A549 (cell line): ENCODE measurements around the gene KYNU. TPM values are rescaled to one million over a fixed set of nuclear protein-coding genes. Genes with fewer than 3 reads are reported as not detected.

Experiments used
- CBX2 ChIP-seq: fragments of 200-600 bp; sonication (generic); IDR thresholded peaks from 2 replicates; pipeline ENCODE4 v1.6.1; 2016; ENCODE audit warnings: low read depth, mild to moderate bottlenecking, borderline replicate concordance
- CEBPB ChIP-seq, 2 experiments: fragments of >200 bp in 1 of 2; sonication (Bioruptor Twin) in 1 of 2; formaldehyde crosslinking in 1 of 2; IDR thresholded peaks; 2 replicates each; pipeline ENCODE4 v1.6.1; 2012 to 2016
- ESRRA ChIP-seq: fragments of 150-350 bp; IDR thresholded peaks from 2 replicates; pipeline ENCODE4 v1.6.1; 2014; ENCODE audit warnings: mild to moderate bottlenecking, low read length, borderline replicate concordance
- FOSB ChIP-seq: fragments of 250-450 bp; sonication (Bioruptor Pico); IDR thresholded peaks from 2 replicates; pipeline ENCODE4 v1.5.0; 2020; ENCODE audit warnings: mild to moderate bottlenecking, moderate library complexity
- FOSL2 ChIP-seq, 2 experiments: fragments of 450-650 bp in 1 of 2; fragments of >200 bp in 1 of 2; sonication (Bioruptor Twin) in 1 of 2; formaldehyde crosslinking; IDR thresholded peaks; 2 replicates each; pipeline versions ENCODE4 v1.5.0 to v1.6.1; 2016 to 2020; ENCODE audit warnings: mild to moderate bottlenecking in 1 of 2, moderate library complexity in 1 of 2
- HDAC2 ChIP-seq: fragments of 200-600 bp; sonication (generic); IDR thresholded peaks from 2 replicates; pipeline ENCODE4 v1.6.1; 2016
- HEYL ChIP-seq: fragments of 250-450 bp; sonication (Bioruptor Pico); IDR thresholded peaks from 2 replicates; pipeline ENCODE4 v1.8.0; 2021; ENCODE audit warnings: mild to moderate bottlenecking, moderate library complexity
- HOXA7 ChIP-seq: fragments of 250-450 bp; sonication (Bioruptor Pico); IDR thresholded peaks from 2 replicates; pipeline ENCODE4 v1.5.0; 2020; ENCODE audit warnings: mild to moderate bottlenecking, moderate library complexity
- HOXB13 ChIP-seq: fragments of 250-450 bp; sonication (Bioruptor Pico); IDR thresholded peaks from 2 replicates; pipeline ENCODE4 v1.5.0; 2020; ENCODE audit warnings: low read depth, mild to moderate bottlenecking, moderate library complexity
- JUN ChIP-seq, 2 experiments: fragments of >200 bp; sonication (Bioruptor Twin); formaldehyde crosslinking; IDR thresholded peaks; 2 replicates in 1 of 2; 3 replicates in 1 of 2; pipeline ENCODE4 v1.6.1; 2016 to 2017
- KDM1A ChIP-seq: fragments of 200-600 bp; sonication (generic); IDR thresholded peaks from 2 replicates; pipeline ENCODE4 v1.6.1; 2016; ENCODE audit warnings: low read depth, mild to moderate bottlenecking
- KDM5A ChIP-seq: fragments of 200-600 bp; sonication (generic); IDR thresholded peaks from 2 replicates; pipeline ENCODE4 v1.6.1; 2016; ENCODE audit warnings: antibody characterized with exemption, mild to moderate bottlenecking
- PHF8 ChIP-seq: fragments of 200-600 bp; sonication (generic); IDR thresholded peaks from 2 replicates; pipeline ENCODE4 v1.6.1; 2016; ENCODE audit warnings: low read depth, mild to moderate bottlenecking, antibody characterized with exemption, moderate library complexity, borderline replicate concordance
- POLR2A ChIP-seq: IDR thresholded peaks from 2 replicates; pipeline ENCODE4 v1.6.1; 2012; ENCODE audit warnings: mild to moderate bottlenecking, low read length
- POLR2AphosphoS2 ChIP-seq: conservative IDR thresholded peaks from 2 replicates; pipeline ENCODE4 v1.6.1; 2012; ENCODE audit warnings: low read length, improper control_type of control experiment, inconsistent platforms
- RARB ChIP-seq: fragments of 250-450 bp; sonication (Bioruptor Pico); IDR thresholded peaks from 2 replicates; pipeline ENCODE4 v1.8.0; 2021; ENCODE audit warnings: mild to moderate bottlenecking, moderate library complexity
- RCOR1 ChIP-seq: fragments of 150-350 bp; IDR thresholded peaks from 2 replicates; pipeline ENCODE4 v1.6.1; 2014; ENCODE audit warnings: antibody characterized with exemption, low read length, low read depth
- RNF2 ChIP-seq: fragments of 200-600 bp; sonication (generic); IDR thresholded peaks from 2 replicates; pipeline ENCODE4 v1.6.1; 2016; ENCODE audit warnings: low read depth, mild to moderate bottlenecking, antibody characterized with exemption, moderate library complexity, borderline replicate concordance
- TP53 ChIP-seq: fragments of 250-450 bp; sonication (Bioruptor Pico); IDR thresholded peaks from 2 replicates; pipeline ENCODE4 v1.5.0; 2021; ENCODE audit warnings: mild to moderate bottlenecking, moderate library complexity
- ZFP36 ChIP-seq: fragments of 450-650 bp; IDR thresholded peaks from 2 replicates; pipeline ENCODE4 v1.6.1; 2014; ENCODE audit warnings: borderline replicate concordance; ENCODE audit not compliant: partially characterized antibody
- ZSCAN20 ChIP-seq: fragments of 250-450 bp; sonication (Bioruptor Pico); IDR thresholded peaks from 2 replicates; pipeline ENCODE4 v1.8.0; 2022; ENCODE audit warnings: mild to moderate bottlenecking, moderate library complexity
- polyA plus RNA-seq, 4 experiments: library from polyadenylated mRNA; depleted of rRNA in 3 of 4; stranded (reverse); fragments of >200 nt; fragmentation: RNase III in 1 of 4; extraction: RNeasy Plus Mini Kit Qiagen cat#74134 plus additional on column Dnase treatment in 1 of 4; gene quantifications; 2 replicates in 3 of 4; 3 replicates in 1 of 4; pipeline ENCODE4 v1.2.3, GENCODE V29; 2011 to 2017
- TF ChIP-seq, protein P1 (sequence below): IDR thresholded peaks from 2 replicates; pipeline ENCODE4 v1.6.1; 2012
- TF ChIP-seq, protein P2 (sequence below): fragments of 150-350 bp; IDR thresholded peaks from 2 replicates; pipeline ENCODE4 v1.6.1; 2014; ENCODE audit warnings: low read depth, mild to moderate bottlenecking, low read length
- TF ChIP-seq, protein P3 (sequence below): fragments of >200 bp; sonication (Bioruptor Twin); formaldehyde crosslinking; IDR thresholded peaks from 3 replicates; pipeline ENCODE4 v1.5.1; 2016
- TF ChIP-seq, protein P4 (sequence below): fragments of 250-450 bp; sonication (Bioruptor Pico); IDR thresholded peaks from 2 replicates; pipeline ENCODE4 v1.5.0; 2021; ENCODE audit warnings: mild to moderate bottlenecking, moderate library complexity, borderline replicate concordance

Gene KYNU
- polyA plus RNA-seq, 2 of the 4 experiments (the other 2 are of a cell fraction) = 302 to 324 TPM

DNA sequence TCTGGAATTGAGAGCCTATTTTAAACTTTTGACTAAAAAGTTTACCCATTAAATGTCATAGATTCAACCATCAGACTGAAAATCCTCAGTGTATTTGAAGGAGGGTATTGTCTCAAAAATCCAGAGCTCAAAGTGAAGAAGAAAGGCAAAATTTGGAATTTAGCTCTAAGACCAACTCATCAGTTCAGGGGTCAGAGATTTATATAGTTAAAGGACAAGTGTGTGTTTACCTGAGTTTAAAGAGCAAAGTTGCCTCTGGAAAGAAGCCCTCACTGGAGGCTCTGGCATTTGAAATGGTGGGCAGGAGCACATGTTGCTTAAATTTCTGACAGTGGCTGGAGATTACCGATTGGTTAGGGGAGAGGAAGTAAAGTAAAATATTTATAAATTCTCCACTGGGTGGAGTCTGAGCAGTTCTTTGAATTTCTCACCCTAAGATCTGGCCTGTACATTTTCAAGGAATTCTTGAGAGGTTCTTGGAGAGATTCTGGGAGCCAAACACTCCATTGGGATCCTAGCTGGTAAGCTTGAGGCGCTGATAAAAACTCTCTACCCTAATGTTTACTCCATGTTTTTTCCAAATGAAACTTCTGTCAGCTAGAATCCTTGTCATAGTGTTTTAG lies at the start of gene KYNU (continued):
- TF ChIP-seq, protein P1, sequence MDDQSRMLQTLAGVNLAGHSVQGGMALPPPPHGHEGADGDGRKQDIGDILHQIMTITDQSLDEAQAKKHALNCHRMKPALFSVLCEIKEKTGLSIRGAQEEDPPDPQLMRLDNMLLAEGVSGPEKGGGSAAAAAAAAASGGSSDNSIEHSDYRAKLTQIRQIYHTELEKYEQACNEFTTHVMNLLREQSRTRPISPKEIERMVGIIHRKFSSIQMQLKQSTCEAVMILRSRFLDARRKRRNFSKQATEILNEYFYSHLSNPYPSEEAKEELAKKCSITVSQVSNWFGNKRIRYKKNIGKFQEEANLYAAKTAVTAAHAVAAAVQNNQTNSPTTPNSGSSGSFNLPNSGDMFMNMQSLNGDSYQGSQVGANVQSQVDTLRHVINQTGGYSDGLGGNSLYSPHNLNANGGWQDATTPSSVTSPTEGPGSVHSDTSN = no peak
- TF ChIP-seq KDM1A (no peak), HEYL (no peak), CEBPB (IDR thresholded peaks at IDR 0.05) (peak in 1 of 2 experiments; percentile 32; a peak in 2 of 4 replicates), JUN (IDR thresholded peaks at IDR 0.05) (peak; percentile 82 to 86; a peak in 4 of 5 replicates), TP53 (no peak), ESRRA (no peak), ZSCAN20 (CRISPR knock-in tag) (0 out of 2 replicates have a peak, but pooled peaks have one; percentile 35), HDAC2 (no peak), RARB (CRISPR knock-in tag) (peak; percentile 46; the same call in 1 of the 2 replicates), POLR2A (no peak), HOXA7 (CRISPR knock-in tag) (peak; percentile 59; the same call in 1 of the 2 replicates), FOSB (CRISPR knock-in tag) (no peak), CBX2 (no peak), KDM5A (no peak), HOXB13 (no peak; the same call in 1 of the 2 replicates), RCOR1 (no peak), RNF2 (no peak), ZFP36 (no peak), FOSL2 (IDR thresholded peaks at IDR 0.05) (no peak), FOSL2 (CRISPR knock-in tag; IDR thresholded peaks at IDR 0.05) (no peak), PHF8 (no peak), POLR2AphosphoS2 (no peak)
- TF ChIP-seq, protein P2, sequence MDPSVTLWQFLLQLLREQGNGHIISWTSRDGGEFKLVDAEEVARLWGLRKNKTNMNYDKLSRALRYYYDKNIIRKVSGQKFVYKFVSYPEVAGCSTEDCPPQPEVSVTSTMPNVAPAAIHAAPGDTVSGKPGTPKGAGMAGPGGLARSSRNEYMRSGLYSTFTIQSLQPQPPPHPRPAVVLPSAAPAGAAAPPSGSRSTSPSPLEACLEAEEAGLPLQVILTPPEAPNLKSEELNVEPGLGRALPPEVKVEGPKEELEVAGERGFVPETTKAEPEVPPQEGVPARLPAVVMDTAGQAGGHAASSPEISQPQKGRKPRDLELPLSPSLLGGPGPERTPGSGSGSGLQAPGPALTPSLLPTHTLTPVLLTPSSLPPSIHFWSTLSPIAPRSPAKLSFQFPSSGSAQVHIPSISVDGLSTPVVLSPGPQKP = no peak
- TF ChIP-seq, protein P3, sequence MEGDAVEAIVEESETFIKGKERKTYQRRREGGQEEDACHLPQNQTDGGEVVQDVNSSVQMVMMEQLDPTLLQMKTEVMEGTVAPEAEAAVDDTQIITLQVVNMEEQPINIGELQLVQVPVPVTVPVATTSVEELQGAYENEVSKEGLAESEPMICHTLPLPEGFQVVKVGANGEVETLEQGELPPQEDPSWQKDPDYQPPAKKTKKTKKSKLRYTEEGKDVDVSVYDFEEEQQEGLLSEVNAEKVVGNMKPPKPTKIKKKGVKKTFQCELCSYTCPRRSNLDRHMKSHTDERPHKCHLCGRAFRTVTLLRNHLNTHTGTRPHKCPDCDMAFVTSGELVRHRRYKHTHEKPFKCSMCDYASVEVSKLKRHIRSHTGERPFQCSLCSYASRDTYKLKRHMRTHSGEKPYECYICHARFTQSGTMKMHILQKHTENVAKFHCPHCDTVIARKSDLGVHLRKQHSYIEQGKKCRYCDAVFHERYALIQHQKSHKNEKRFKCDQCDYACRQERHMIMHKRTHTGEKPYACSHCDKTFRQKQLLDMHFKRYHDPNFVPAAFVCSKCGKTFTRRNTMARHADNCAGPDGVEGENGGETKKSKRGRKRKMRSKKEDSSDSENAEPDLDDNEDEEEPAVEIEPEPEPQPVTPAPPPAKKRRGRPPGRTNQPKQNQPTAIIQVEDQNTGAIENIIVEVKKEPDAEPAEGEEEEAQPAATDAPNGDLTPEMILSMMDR = peak; percentile 22; the same call in 1 of the 3 replicates
- TF ChIP-seq, protein P4, sequence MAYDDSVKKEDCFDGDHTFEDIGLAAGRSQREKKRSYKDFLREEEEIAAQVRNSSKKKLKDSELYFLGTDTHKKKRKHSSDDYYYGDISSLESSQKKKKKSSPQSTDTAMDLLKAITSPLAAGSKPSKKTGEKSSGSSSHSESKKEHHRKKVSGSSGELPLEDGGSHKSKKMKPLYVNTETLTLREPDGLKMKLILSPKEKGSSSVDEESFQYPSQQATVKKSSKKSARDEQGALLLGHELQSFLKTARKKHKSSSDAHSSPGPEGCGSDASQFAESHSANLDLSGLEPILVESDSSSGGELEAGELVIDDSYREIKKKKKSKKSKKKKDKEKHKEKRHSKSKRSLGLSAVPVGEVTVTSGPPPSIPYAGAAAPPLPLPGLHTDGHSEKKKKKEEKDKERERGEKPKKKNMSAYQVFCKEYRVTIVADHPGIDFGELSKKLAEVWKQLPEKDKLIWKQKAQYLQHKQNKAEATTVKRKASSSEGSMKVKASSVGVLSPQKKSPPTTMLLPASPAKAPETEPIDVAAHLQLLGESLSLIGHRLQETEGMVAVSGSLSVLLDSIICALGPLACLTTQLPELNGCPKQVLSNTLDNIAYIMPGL (CRISPR knock-in tag) = no peak
